ENCODE results near the gene EHD1.

EHD1 gene

GRCh38 chr11:64841592-64842365, 36.6 kb downstream of the EHD1 start:
- DNase-seq = no peak

GRCh38 chr11:64839887-64840782, 38.3 kb downstream of the EHD1 start:
- DNase-seq = no peak

GRCh38 chr11:64839335-64839734, 39.1 kb downstream of the EHD1 start:
- no peak for DNase-seq

DNA sequence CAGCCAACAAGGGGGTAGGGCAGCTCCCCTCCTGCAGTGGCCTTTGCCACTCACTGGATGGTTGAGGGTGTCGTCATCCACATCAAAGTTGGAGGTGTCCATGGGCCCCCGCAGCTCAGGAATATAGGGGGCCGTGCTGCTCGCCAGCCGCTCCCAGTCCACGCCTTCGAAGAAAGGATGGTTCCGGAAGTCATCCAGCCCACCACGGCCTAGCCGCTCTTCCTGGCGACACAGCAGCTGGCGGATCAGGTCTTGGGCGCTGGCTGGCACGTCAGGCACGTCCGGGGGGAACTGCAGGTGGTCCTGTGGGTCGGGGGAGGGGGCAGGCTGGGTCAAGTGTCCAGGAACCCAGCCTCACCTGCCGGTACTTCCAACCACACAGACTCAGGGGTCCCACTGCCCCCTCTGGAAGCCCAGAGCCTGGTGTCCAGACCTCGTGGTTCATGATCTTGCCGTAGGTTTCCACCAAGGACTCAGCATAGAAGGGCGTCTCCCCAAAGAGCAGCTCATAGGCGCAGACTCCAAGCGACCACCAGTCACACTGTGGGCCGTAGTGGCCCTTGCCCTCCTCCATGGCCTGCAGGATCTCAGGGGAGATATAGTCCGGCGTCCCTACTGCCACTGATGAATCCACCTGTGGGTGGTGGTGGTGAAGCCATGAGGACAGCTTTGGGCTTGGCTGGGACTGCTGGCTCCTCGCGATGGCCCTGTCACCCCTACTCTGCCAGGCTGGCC, 39.7 kb downstream of the EHD1 start:
- DNase-seq = no peak

- DNase-seq = no peak
These were observed 40.5 kb downstream of the EHD1 start for GRCh38 chr11:64837887-64838351.

DNA sequence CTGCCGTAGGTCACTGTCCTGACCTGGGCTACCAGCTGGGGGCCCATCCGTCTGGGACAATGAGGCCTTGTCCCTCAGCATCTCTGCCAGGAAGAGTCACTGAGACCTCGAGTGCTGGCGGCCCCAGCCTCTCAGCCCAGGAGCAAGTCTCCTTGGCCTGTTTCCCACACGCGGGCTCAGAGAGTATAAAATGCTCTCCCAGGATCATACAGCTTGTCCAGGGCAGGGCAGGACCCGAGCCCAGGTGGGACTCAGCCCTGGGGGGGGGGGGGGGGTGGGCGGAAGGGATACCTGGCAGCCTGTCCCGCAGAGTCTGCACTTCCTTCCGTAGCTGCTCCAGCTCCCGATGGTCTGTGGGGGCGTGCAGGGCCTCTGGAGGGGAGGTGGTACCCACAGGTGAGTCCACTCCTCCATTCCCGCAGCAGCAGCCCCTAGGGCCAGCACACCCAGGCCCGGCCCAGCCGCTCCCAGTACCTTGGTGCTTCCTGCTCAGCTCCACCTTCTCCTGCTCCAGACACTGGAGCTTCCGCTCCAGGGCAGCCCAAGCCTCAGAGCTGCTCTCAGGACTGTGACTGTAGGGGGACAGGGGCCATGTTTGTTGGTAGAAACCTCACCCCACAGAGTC, 41.9 kb downstream of the EHD1 start:
- DNase-seq = no peak

- DNase-seq = no peak
These were observed 42.6 kb downstream of the EHD1 start for GRCh38 chr11:64835616-64836447.

GRCh38 chr11:64834723-64835615, 43.5 kb downstream of the EHD1 start:
- no peak for DNase-seq

- no peak for DNase-seq
These were observed 44.2 kb downstream of the EHD1 start for GRCh38 chr11:64834031-64834722.

DNA sequence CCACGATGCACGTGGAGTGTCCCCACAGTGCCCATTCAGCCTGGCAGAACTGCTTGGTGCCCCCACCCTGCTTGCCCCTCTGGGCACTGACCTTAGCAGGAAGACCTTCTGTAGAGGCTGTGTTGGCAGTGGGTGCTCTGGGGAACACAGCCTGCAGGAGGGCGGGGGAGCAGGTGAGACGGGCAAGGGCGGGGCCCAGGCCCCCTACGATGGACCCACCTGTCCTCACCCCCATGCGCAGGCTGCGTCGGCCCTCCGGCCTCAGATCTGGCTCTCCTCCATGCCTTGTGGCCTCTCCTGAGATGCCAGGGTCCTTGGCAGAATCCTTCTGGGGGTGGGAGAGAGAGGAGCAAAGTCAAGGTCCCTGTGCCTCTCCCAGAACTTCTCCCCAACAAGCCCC, 44.9 kb downstream of the EHD1 start:
- no peak for DNase-seq

- DNase-seq = no peak
These were observed 45.3 kb downstream of the EHD1 start for GRCh38 chr11:64833198-64833502.

- DNase-seq = no peak
These were observed 45.8 kb downstream of the EHD1 start for GRCh38 chr11:64832467-64833197.

- no peak for DNase-seq
These were observed 47.0 kb downstream of the EHD1 start for GRCh38 chr11:64831411-64831891.

- no peak for DNase-seq
These were observed 48.7 kb downstream of the EHD1 start for GRCh38 chr11:64829536-64830251.

GRCh38 chr11:64827451-64827839, 51.0 kb downstream of the EHD1 start:
- no peak for DNase-seq

DNA sequence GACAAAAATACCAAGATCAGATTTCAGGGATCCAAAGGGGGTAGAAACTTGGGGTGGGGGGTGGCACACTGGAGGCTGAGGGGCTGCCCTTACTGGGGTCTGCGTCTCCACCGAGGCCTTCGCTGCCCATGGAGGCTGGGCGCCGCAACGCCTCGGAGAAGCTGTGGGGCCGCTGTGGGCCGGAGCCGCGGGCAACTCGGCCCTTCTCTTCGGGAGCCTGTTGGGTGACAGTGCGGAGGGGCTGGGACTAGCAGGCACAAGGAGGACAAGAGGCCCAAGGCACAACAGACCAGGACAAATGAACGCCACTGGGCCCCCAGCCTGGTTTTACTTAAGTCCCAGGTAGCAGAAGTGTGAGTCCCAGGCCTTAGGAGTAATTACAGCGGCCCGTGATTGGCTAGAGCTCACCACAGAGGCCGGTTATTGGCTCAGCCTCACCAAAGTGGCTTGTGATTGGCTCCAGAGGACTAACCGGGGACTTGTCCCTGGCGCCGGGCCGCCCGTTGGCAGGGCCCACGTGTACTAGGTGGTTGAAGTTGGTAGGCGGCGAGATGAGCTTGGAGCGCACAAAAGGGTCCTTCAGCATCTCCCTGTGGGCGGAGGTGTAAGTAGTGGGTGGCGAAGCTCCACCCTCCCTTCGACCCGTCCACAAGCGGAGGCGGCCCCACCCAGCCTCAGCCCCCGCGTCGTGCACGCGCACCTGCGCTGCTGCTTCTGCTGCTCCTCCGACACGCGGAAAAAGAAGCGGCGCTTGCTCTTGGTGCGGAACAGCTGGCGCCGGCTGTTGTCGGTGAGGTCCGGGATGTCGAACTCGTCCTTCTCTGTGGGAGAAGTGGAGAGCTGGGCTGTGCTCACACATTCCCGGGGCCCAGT, 51.6 kb downstream of the EHD1 start:
- no peak for DNase-seq

GRCh38 chr11:64826062-64826461, 52.4 kb downstream of the EHD1 start:
- DNase-seq = no peak

Measured in NCI-H2029 treated with DMSO at 0.1 percent for 48 hours (cell line).